ENCODE data around the gene ENPP4. TPM values are rescaled to one million over a fixed set of nuclear protein-coding genes. Genes with fewer than 3 reads are reported as not detected.

Gene ENPP4
- total RNA-seq, 1 experiment from 2014 or later = 5.1 TPM

- Histone ChIP-seq H3K4me2 (ENCODE audit: low read length) (no peak overlapping the region), H3K9me3 (ENCODE audit: low read length) (no peaks in the 10 kb centered on the region), H2AFZ (ENCODE audit: low read length) (no peak overlapping the region), H3K27ac (ENCODE audit: low read length) (no peak overlapping the region), H3K36me3 (ENCODE audit: low read depth, low read length) (no peaks in the 10 kb centered on the region), H4K20me1 (ENCODE audit: low read length) (no peaks in the 10 kb centered on the region), H3F3A (ENCODE audit: low read length, unreplicated experiment) (no peaks in the 10 kb centered on the region), H3K9me2 (replicated peaks; ENCODE audit: low read length) (no peaks in the 10 kb centered on the region), H3K4me1 (ENCODE audit: insufficient read depth, low read length) (no peaks in the 10 kb centered on the region), H3K27me3 (ENCODE audit: low read length) (peaks cover 33% of the 10 kb centered on the region; the same call in 1 of the 2 replicates), H3K4me3 (ENCODE audit: low read length) (no peak overlapping the region), H3K79me2 (ENCODE audit: low read length) (no peaks in the 10 kb centered on the region), H3K9ac (ENCODE audit: low read length) (no peak overlapping the region)
- ATAC-seq (peak; percentile 63), DNase-seq (peak; percentile 69)
- BruUV-seq (replicated peaks) = no TSS peak
- TF ChIP-seq, protein P1, sequence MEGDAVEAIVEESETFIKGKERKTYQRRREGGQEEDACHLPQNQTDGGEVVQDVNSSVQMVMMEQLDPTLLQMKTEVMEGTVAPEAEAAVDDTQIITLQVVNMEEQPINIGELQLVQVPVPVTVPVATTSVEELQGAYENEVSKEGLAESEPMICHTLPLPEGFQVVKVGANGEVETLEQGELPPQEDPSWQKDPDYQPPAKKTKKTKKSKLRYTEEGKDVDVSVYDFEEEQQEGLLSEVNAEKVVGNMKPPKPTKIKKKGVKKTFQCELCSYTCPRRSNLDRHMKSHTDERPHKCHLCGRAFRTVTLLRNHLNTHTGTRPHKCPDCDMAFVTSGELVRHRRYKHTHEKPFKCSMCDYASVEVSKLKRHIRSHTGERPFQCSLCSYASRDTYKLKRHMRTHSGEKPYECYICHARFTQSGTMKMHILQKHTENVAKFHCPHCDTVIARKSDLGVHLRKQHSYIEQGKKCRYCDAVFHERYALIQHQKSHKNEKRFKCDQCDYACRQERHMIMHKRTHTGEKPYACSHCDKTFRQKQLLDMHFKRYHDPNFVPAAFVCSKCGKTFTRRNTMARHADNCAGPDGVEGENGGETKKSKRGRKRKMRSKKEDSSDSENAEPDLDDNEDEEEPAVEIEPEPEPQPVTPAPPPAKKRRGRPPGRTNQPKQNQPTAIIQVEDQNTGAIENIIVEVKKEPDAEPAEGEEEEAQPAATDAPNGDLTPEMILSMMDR (conservative IDR thresholded peaks at IDR 0.05; ENCODE audit: low read depth, low read length) = peak; percentile 89
- TF ChIP-seq EZH2 (IDR thresholded peaks at IDR 0.05; ENCODE audit: low read length, unreplicated experiment) (no peak), EZH2phosphoT487 (IDR thresholded peaks at IDR 0.05; ENCODE audit: borderline replicate concordance, low read length) (no peak)
- intact Hi-C loops (cut with micrococcal nuclease) = loop anchor here (1.0 kb wide), 4 partner anchors 117 to 320 kb away; no protein-coding TSS in a partner anchor
- ChIA-PET POLR2A (ENCODE audit: unreplicated experiment) (interaction anchor here (0.6 kb wide), 2 partner anchors 40 to 318 kb away, joined by 3 to 6 read pairs; no protein-coding TSS in a partner anchor), CTCF (interaction anchor here (0.6 to 1.3 kb wide), 13 partner anchors 12 to 1511 kb away, joined by 3 to 28 read pairs (median 4); no protein-coding TSS in a partner anchor)
Measured at GRCh38 chr6:46090115-46091079, 39.4 kb upstream of the ENPP4 start.

DNA sequence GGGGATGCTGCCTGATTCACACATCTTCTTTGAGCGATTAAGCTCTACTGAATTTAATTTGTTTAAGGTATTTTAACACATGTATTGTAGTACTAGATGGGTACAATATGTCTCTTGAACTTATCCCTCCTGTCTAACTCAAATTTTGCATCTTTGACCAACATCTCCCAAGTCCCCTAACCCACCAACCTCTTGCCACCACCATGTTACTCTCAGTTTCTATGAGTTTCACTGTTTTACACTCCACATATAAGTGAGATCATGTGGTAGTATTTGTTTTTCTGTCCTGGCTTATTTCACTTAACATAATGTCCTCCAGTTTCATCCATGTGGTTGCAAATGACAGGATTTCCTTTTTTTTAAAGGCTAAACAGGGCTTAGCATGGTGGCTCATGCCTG lies 38.7 kb upstream of the ENPP4 start:
- Histone ChIP-seq H3K9me2 (replicated peaks; ENCODE audit: low read length) (no peaks in the 10 kb centered on the region), H3K9me3 (ENCODE audit: low read length) (no peaks in the 10 kb centered on the region), H3K27ac (ENCODE audit: low read length) (no peak overlapping the region), H3K27me3 (ENCODE audit: low read length) (peaks cover 33% of the 10 kb centered on the region; the same call in 1 of the 2 replicates), H3K36me3 (ENCODE audit: low read depth, low read length) (no peaks in the 10 kb centered on the region), H3K9ac (ENCODE audit: low read length) (no peak overlapping the region), H3K4me1 (ENCODE audit: insufficient read depth, low read length) (no peaks in the 10 kb centered on the region), H2AFZ (ENCODE audit: low read length) (no peak overlapping the region), H3K4me2 (ENCODE audit: low read length) (no peak overlapping the region), H4K20me1 (ENCODE audit: low read length) (no peaks in the 10 kb centered on the region), H3K4me3 (ENCODE audit: low read length) (no peak overlapping the region), H3K79me2 (ENCODE audit: low read length) (no peaks in the 10 kb centered on the region), H3F3A (ENCODE audit: low read length, unreplicated experiment) (no peaks in the 10 kb centered on the region)
- POLR2A ChIA-PET (ENCODE audit: unreplicated experiment) = interaction anchor here (0.5 kb wide), 1 partner anchor 15 kb away, joined by 3 read pairs; no protein-coding TSS in a partner anchor
- intact Hi-C loops (cut with micrococcal nuclease) = no loop called here
- BruUV-seq (replicated peaks) = no TSS peak
- TF ChIP-seq EZH2 (IDR thresholded peaks at IDR 0.05; ENCODE audit: low read length, unreplicated experiment) = no peak
- TF ChIP-seq EZH2phosphoT487 (IDR thresholded peaks at IDR 0.05; ENCODE audit: borderline replicate concordance, low read length) = no peak
- TF ChIP-seq, protein P1 (conservative IDR thresholded peaks at IDR 0.05; ENCODE audit: low read depth, low read length) = no peak
- DNase-seq = no peak
- no peak for ATAC-seq
- CTCF ChIA-PET = interaction anchor here (1.0 to 1.3 kb wide), 3 partner anchors 116 to 322 kb away, joined by 3 to 28 read pairs (median 10); no protein-coding TSS in a partner anchor

Measured in PC-3 (cell line).